HCT116 (cell line): ENCODE measurements around the gene DCHS2.

Source experiments
- EGR1 ChIP-seq: IDR thresholded peaks from 2 replicates; pipeline ENCODE4 v1.6.1; 2012; ENCODE audit warnings: low read depth
- EZH2 ChIP-seq: fragments of 200-600 bp; sonication (generic); IDR thresholded peaks from 2 replicates; pipeline ENCODE4 v1.6.1; 2017; ENCODE audit warnings: antibody characterized with exemption, mixed run types
- POLR2A ChIP-seq: IDR thresholded peaks from 2 replicates; pipeline ENCODE4 v1.7.0; 2011; ENCODE audit warnings: borderline replicate concordance; ENCODE audit not compliant: insufficient read depth, insufficient read length; ENCODE audit errors: extremely low read depth
- POLR2AphosphoS5 ChIP-seq: IDR thresholded peaks from 2 replicates; pipeline ENCODE4 v1.6.1; 2011; ENCODE audit warnings: mild to moderate bottlenecking, low read depth, low read length, moderate library complexity
- SIN3A ChIP-seq: IDR thresholded peaks from 2 replicates; pipeline ENCODE4 v1.6.1; 2012; ENCODE audit warnings: low read depth
- SP1 ChIP-seq: IDR thresholded peaks from 2 replicates; pipeline ENCODE4 v1.6.1; 2012; ENCODE audit warnings: low read depth
- SRF ChIP-seq: IDR thresholded peaks from 2 replicates; pipeline ENCODE4 v1.6.1; 2012; ENCODE audit warnings: low read depth
- ZNF274 ChIP-seq: fragments of 200-500 bp; sonication (Bioruptor generic); IDR thresholded peaks from 2 replicates; pipeline ENCODE4 v1.6.1; 2014; ENCODE audit warnings: mild to moderate bottlenecking, low read depth, low read length, inconsistent platforms
- TF ChIP-seq, protein P1 (sequence below), 3 experiments: fragments of 200-600 bp in 1 of 3; sonication (generic) in 1 of 3; IDR thresholded peaks in 2 of 3; conservative IDR thresholded peaks in 1 of 3; 2 replicates each; pipeline ENCODE4 v1.5.1; 2012 to 2017; ENCODE audit warnings: low read depth in 2 of 3, low read length in 2 of 3, antibody characterized with exemption in 1 of 3, borderline replicate concordance in 1 of 3, control low read depth in 1 of 3, mild to moderate bottlenecking in 1 of 3, mixed read lengths in 1 of 3, mixed run types in 1 of 3, moderate library complexity in 1 of 3; ENCODE audit not compliant: insufficient read depth in 1 of 3
- TF ChIP-seq, protein P2 (sequence below): IDR thresholded peaks from 2 replicates; pipeline ENCODE4 v1.6.1; 2012; ENCODE audit warnings: low read depth

DNA sequence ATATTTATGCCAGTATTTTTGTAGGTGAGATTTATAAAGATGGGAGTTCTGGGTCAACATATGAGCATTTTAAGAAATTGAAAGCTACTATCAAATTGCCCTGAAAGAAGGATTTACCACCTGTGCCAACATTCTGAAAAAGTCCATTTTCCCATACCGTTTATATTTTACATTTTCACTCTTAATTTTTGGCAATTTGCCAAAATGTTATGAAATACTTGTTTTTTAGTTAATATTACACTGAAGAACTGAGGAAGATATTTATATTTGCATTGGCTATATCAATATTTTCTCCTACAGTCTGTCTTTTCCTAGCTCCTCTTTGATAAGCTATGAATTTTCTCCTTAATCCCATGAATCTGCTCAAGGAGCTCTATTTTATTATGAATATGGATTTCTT is 52.4 kb downstream of the DCHS2 start:
- TF ChIP-seq, protein P1, sequence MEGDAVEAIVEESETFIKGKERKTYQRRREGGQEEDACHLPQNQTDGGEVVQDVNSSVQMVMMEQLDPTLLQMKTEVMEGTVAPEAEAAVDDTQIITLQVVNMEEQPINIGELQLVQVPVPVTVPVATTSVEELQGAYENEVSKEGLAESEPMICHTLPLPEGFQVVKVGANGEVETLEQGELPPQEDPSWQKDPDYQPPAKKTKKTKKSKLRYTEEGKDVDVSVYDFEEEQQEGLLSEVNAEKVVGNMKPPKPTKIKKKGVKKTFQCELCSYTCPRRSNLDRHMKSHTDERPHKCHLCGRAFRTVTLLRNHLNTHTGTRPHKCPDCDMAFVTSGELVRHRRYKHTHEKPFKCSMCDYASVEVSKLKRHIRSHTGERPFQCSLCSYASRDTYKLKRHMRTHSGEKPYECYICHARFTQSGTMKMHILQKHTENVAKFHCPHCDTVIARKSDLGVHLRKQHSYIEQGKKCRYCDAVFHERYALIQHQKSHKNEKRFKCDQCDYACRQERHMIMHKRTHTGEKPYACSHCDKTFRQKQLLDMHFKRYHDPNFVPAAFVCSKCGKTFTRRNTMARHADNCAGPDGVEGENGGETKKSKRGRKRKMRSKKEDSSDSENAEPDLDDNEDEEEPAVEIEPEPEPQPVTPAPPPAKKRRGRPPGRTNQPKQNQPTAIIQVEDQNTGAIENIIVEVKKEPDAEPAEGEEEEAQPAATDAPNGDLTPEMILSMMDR (IDR thresholded peaks at IDR 0.05 in 2 of 3, conservative IDR thresholded peaks at IDR 0.05 in 1 of 3; ENCODE audit: borderline replicate concordance in 1 of 3, insufficient read depth in 1 of 3, low read depth in 2 of 3, low read length in 2 of 3): no peak
- TF ChIP-seq, protein P2, sequence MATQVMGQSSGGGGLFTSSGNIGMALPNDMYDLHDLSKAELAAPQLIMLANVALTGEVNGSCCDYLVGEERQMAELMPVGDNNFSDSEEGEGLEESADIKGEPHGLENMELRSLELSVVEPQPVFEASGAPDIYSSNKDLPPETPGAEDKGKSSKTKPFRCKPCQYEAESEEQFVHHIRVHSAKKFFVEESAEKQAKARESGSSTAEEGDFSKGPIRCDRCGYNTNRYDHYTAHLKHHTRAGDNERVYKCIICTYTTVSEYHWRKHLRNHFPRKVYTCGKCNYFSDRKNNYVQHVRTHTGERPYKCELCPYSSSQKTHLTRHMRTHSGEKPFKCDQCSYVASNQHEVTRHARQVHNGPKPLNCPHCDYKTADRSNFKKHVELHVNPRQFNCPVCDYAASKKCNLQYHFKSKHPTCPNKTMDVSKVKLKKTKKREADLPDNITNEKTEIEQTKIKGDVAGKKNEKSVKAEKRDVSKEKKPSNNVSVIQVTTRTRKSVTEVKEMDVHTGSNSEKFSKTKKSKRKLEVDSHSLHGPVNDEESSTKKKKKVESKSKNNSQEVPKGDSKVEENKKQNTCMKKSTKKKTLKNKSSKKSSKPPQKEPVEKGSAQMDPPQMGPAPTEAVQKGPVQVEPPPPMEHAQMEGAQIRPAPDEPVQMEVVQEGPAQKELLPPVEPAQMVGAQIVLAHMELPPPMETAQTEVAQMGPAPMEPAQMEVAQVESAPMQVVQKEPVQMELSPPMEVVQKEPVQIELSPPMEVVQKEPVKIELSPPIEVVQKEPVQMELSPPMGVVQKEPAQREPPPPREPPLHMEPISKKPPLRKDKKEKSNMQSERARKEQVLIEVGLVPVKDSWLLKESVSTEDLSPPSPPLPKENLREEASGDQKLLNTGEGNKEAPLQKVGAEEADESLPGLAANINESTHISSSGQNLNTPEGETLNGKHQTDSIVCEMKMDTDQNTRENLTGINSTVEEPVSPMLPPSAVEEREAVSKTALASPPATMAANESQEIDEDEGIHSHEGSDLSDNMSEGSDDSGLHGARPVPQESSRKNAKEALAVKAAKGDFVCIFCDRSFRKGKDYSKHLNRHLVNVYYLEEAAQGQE: no peak
- TF ChIP-seq EZH2 (no peak), POLR2A (no peak), EGR1 (no peak), SIN3A (no peak), SRF (no peak), POLR2AphosphoS5 (no peak), ZNF274 (no peak), SP1 (no peak)
